Endothelial cell of umbilical vein (primary cell): ENCODE results near the gene FOXC1. TPM values are rescaled to one million over a fixed set of nuclear protein-coding genes. Genes with fewer than 3 reads are reported as not detected.

Experiments
- BruUV-seq: library from RNA; stranded (reverse); fragments of 400-500 nt; replicated peaks from 2 replicates; lab custom pipeline; 2021; lab: Mats Ljungman, UMichigan
- CTCF ChIA-PET: fragments of 300-600, 350-600 bp; sonication (Branson Sonifier 250); formaldehyde crosslinking; loops from one replicate; lab custom pipeline; 2021; ENCODE audit warnings: antibody characterized with exemption, inconsistent platforms; lab: Charles Lee
- POLR2A ChIA-PET: fragments of 300-600, 350-600 bp; sonication (Branson Sonifier 250); formaldehyde crosslinking; loops from one replicate; lab custom pipeline; 2021; ENCODE audit warnings: antibody characterized with exemption, inconsistent platforms; lab: Charles Lee
- DNase-seq: peaks from one replicate; pipeline ENCODE4 v3.0.0-alpha.2; 2011; ENCODE audit warnings: low read depth, low spot score
- FAIRE-seq: peaks from 2 replicates; lab custom pipeline; 2011; peaks lifted over from hg19 to GRCh38; lab: Jason Lieb, UNC
- H2AFZ ChIP-seq: 2 replicates; pipeline ENCODE4 v1.6.0; 2012; ENCODE audit warnings: low read depth, low read length, control low read depth, inconsistent platforms
- H3K27ac ChIP-seq: 2 replicates; pipeline ENCODE4 v1.5.1; 2011; ENCODE audit warnings: low read depth, mild to moderate bottlenecking, control low read depth, low read length, moderate library complexity; ENCODE audit not compliant: insufficient read depth
- H3K27me3 ChIP-seq, 2 experiments: 2 replicates each; pipeline versions ENCODE4 v1.6.0 to v1.6.1; 2011; ENCODE audit warnings: low read length in 2 of 2, mixed read lengths in 1 of 2; ENCODE audit not compliant: control insufficient read depth in 2 of 2, insufficient read depth in 2 of 2
- H3K36me3 ChIP-seq, 2 experiments: 2 replicates in 1 of 2; 3 replicates in 1 of 2; pipeline ENCODE4 v1.5.1; 2011; ENCODE audit warnings: low read length in 2 of 2, mild to moderate bottlenecking in 1 of 2, moderate library complexity in 1 of 2; ENCODE audit not compliant: control insufficient read depth in 2 of 2, insufficient read depth in 2 of 2; ENCODE audit errors: extremely low read depth in 1 of 2
- H3K4me1 ChIP-seq: 3 replicates; pipeline ENCODE4 v1.5.1; 2011; ENCODE audit warnings: mild to moderate bottlenecking, low read length; ENCODE audit not compliant: control insufficient read depth, insufficient read depth; ENCODE audit errors: extremely low read depth
- H3K4me2 ChIP-seq: 2 replicates; pipeline ENCODE4 v1.6.1; 2011; ENCODE audit warnings: low read length, control low read depth, mixed read lengths; ENCODE audit not compliant: insufficient read depth
- H3K4me3 ChIP-seq, 3 experiments: fragments of 200-600 bp in 1 of 3; sonication (generic), shearing (Covaris generic) in 1 of 3; replicated peaks in 1 of 3; 2 replicates each; pipeline ENCODE4 v1.5.1; 2011 to 2016; ENCODE audit warnings: control low read depth in 3 of 3, low read length in 3 of 3, mild to moderate bottlenecking in 2 of 3, inconsistent platforms in 1 of 3, low read depth in 1 of 3, moderate library complexity in 1 of 3; ENCODE audit not compliant: insufficient read depth in 1 of 3
- H3K79me2 ChIP-seq: 2 replicates; pipeline ENCODE4 v1.6.0; 2012; ENCODE audit warnings: low read length, inconsistent platforms; ENCODE audit not compliant: control insufficient read depth, insufficient read depth
- H3K9ac ChIP-seq: replicated peaks from 2 replicates; pipeline ENCODE3; 2011; ENCODE audit warnings: low read length, control low read depth; ENCODE audit not compliant: insufficient read depth; ENCODE audit errors: extremely low read depth
- H3K9me1 ChIP-seq: replicated peaks from 3 replicates; pipeline ENCODE4 v1.6.0; 2011; ENCODE audit warnings: mild to moderate bottlenecking, low read length; ENCODE audit not compliant: control insufficient read depth, insufficient read depth; ENCODE audit errors: extremely low read depth
- H3K9me3 ChIP-seq: replicated peaks from 2 replicates; pipeline ENCODE4 v1.5.1; 2012; ENCODE audit warnings: low read length, inconsistent platforms; ENCODE audit not compliant: control insufficient read depth, insufficient read depth
- H4K20me1 ChIP-seq: replicated peaks from 2 replicates; pipeline ENCODE3; 2011; ENCODE audit warnings: mild to moderate bottlenecking, low read length; ENCODE audit not compliant: control insufficient read depth, insufficient read depth; ENCODE audit errors: extremely low read depth
- EZH2 ChIP-seq: IDR thresholded peaks from 2 replicates; pipeline ENCODE4 v1.6.1; 2012; ENCODE audit warnings: borderline replicate concordance, low read depth, mild to moderate bottlenecking, moderate library complexity, low read length, inconsistent platforms; ENCODE audit not compliant: severe bottlenecking
- FOS ChIP-seq: IDR thresholded peaks from 2 replicates; pipeline ENCODE4 v1.6.1; 2011; ENCODE audit warnings: mild to moderate bottlenecking, low read length, moderate library complexity, borderline replicate concordance; ENCODE audit not compliant: insufficient read depth
- GATA2 ChIP-seq: IDR thresholded peaks from 2 replicates; pipeline ENCODE4 v1.7.0; 2011; ENCODE audit warnings: low read depth, mild to moderate bottlenecking, moderate library complexity, mixed read lengths, low read length; ENCODE audit not compliant: insufficient read length, insufficient read depth
- JUN ChIP-seq: IDR thresholded peaks from 2 replicates; pipeline ENCODE4 v1.6.1; 2011; ENCODE audit warnings: borderline replicate concordance, low read depth; ENCODE audit not compliant: insufficient read length, insufficient read depth
- MYC ChIP-seq: IDR thresholded peaks from one replicate; pipeline ENCODE4 v1.6.1; 2011; ENCODE audit warnings: mild to moderate bottlenecking, low read depth, low read length
- POLR2A ChIP-seq: IDR thresholded peaks from 2 replicates; pipeline ENCODE4 v1.6.1; 2012; ENCODE audit warnings: low read depth, mild to moderate bottlenecking, control low read depth, low read length
- POLR2AphosphoS5 ChIP-seq: IDR thresholded peaks from 2 replicates; pipeline ENCODE4 v1.6.1; 2012; ENCODE audit warnings: low read depth, mild to moderate bottlenecking, control low read depth, low read length, moderate library complexity; ENCODE audit not compliant: insufficient read depth
- dilution Hi-C: fragments of 300-500 bp; cut with MboI; formaldehyde crosslinking; loops from one replicate; pipeline ENCODE4 v1.15.0; 2019; ENCODE audit warnings: low sequenced_read_pairs; ENCODE audit not compliant: extremely low pct_ligation_motif_present
- intact Hi-C: fragments of 100-400 bp; cut with micrococcal nuclease; formaldehyde crosslinking; loops from one replicate; pipeline ENCODE4 v1.10.0; 2022
- polyA plus RNA-seq, 4 experiments: library from polyadenylated mRNA; depleted of rRNA in 3 of 4; stranded (reverse) in 3 of 4; unstranded in 1 of 4; fragments of >200 nt; gene quantifications; 2 replicates each; pipeline versions ENCODE4 v1.2.1 to v1.2.3, GENCODE V29; 2011 to 2012; ENCODE audit warnings: missing spikeins in 1 of 4
- total RNA-seq: library from RNA; stranded (reverse); gene quantifications from 2 replicates; pipeline ENCODE4 v1.2.3, GENCODE V29; 2021
- TF ChIP-seq, protein P1 (sequence below): IDR thresholded peaks from 2 replicates; pipeline ENCODE4 v1.6.1; 2011; ENCODE audit not compliant: insufficient read depth, insufficient read length
- TF ChIP-seq, protein P2 (sequence below), 2 donors: IDR thresholded peaks; 1 replicate in 1 of 2; 2 replicates in 1 of 2; pipeline ENCODE4 v1.5.1; 2011; ENCODE audit warnings: low read length in 2 of 2, mild to moderate bottlenecking in 2 of 2, moderate library complexity in 2 of 2, control low read depth in 1 of 2, inconsistent platforms in 1 of 2, low read depth in 1 of 2; ENCODE audit not compliant: insufficient read depth in 1 of 2; ENCODE audit errors: extremely low read depth in 1 of 2

The FOXC1 gene
- total and polyA plus RNA-seq, 2 donors (not counting 3 experiments of a cell fraction or from before 2014, with no cell fraction given) = 6.4 to 16.4 TPM

- H3K27me3 ChIP-seq = no peaks in the 10 kb centered on the region
- intact Hi-C loops = no loop called here
- H3K36me3 ChIP-seq = no peaks in the 10 kb centered on the region
- no peaks in the 10 kb centered on the region for H4K20me1 ChIP-seq
- H3K27ac ChIP-seq = no peak overlapping the region
- H3K9me3 ChIP-seq = no peaks in the 10 kb centered on the region
- BruUV-seq = no TSS peak
- TF ChIP-seq POLR2A (no peak), FOS (no peak), POLR2AphosphoS5 (no peak), MYC (no peak), JUN (no peak), EZH2 (no peak), GATA2 (no peak)
- TF ChIP-seq, protein P1, sequence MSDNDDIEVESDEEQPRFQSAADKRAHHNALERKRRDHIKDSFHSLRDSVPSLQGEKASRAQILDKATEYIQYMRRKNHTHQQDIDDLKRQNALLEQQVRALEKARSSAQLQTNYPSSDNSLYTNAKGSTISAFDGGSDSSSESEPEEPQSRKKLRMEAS = no peak
- TF ChIP-seq, protein P2, sequence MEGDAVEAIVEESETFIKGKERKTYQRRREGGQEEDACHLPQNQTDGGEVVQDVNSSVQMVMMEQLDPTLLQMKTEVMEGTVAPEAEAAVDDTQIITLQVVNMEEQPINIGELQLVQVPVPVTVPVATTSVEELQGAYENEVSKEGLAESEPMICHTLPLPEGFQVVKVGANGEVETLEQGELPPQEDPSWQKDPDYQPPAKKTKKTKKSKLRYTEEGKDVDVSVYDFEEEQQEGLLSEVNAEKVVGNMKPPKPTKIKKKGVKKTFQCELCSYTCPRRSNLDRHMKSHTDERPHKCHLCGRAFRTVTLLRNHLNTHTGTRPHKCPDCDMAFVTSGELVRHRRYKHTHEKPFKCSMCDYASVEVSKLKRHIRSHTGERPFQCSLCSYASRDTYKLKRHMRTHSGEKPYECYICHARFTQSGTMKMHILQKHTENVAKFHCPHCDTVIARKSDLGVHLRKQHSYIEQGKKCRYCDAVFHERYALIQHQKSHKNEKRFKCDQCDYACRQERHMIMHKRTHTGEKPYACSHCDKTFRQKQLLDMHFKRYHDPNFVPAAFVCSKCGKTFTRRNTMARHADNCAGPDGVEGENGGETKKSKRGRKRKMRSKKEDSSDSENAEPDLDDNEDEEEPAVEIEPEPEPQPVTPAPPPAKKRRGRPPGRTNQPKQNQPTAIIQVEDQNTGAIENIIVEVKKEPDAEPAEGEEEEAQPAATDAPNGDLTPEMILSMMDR (IDR thresholded peaks at IDR 0.05; ENCODE audit: extremely low read depth in 1 of 2, insufficient read depth in 1 of 2, low read depth in 1 of 2, low read length in 2 of 2) = no peak
- POLR2A ChIA-PET = no interaction called here
- H3K9ac ChIP-seq = no peak overlapping the region
- dilution Hi-C loops = no loop called here
- H3K79me2 ChIP-seq = no peaks in the 10 kb centered on the region
- CTCF ChIA-PET = interaction anchor here (1.0 kb wide), 1 partner anchor 42 kb away, joined by 3 read pairs; no protein-coding TSS in a partner anchor
- H2AFZ ChIP-seq = no peak overlapping the region
- H3K4me2 ChIP-seq = no peak overlapping the region
- DNase-seq (no peak), FAIRE-seq (no peak)
- H3K4me3 ChIP-seq = no peak overlapping the region
- H3K9me1 ChIP-seq = no peaks in the 10 kb centered on the region
- H3K4me1 ChIP-seq = peaks cover 13% of the 10 kb centered on the region
These were observed 34.9 kb downstream of the FOXC1 start for GRCh38 chr6:1644516-1645060.
